Thymus (tissue), 11 donors: Measurements from ENCODE around the gene CITED4. TPM values are rescaled to one million over a fixed set of nuclear protein-coding genes. Genes with fewer than 3 reads are reported as not detected.

ENCODE experiments used
- DNase-seq, 9 donors: peaks; one replicate each; pipeline ENCODE4 v3.0.0-alpha.2; 2013; ENCODE audit warnings: low spot score in 9 of 9, low read depth in 6 of 9, missing footprints in 1 of 9
- H3K27ac ChIP-seq, 2 donors: one replicate each; pipeline ENCODE4 v1.5.1; 2013; ENCODE audit warnings: control low read depth in 1 of 2, low read depth in 1 of 2, low read length in 1 of 2, mild to moderate bottlenecking in 1 of 2, moderate library complexity in 1 of 2
- H3K27me3 ChIP-seq, 2 donors: one replicate each; pipeline ENCODE4 v1.5.1; 2013; ENCODE audit warnings: low read length in 1 of 2; ENCODE audit not compliant: control insufficient read depth in 2 of 2, insufficient read depth in 1 of 2
- H3K36me3 ChIP-seq, 2 donors: one replicate each; pipeline ENCODE4 v1.5.1; 2013; ENCODE audit warnings: low read length in 1 of 2, mild to moderate bottlenecking in 1 of 2, moderate library complexity in 1 of 2; ENCODE audit not compliant: control insufficient read depth in 2 of 2, insufficient read depth in 2 of 2
- H3K4me1 ChIP-seq, 2 donors: one replicate each; pipeline ENCODE4 v1.5.1; 2013; ENCODE audit warnings: low read length in 2 of 2; ENCODE audit not compliant: control insufficient read depth in 2 of 2, insufficient read depth in 2 of 2
- H3K4me3 ChIP-seq, 2 donors: one replicate each; pipeline ENCODE4 v1.5.1; 2013; ENCODE audit warnings: low read length in 2 of 2, control low read depth in 1 of 2, mild to moderate bottlenecking in 1 of 2
- H3K9me3 ChIP-seq, 2 donors: one replicate each; pipeline ENCODE4 v1.5.1; 2013; ENCODE audit warnings: low read length in 1 of 2, mild to moderate bottlenecking in 1 of 2; ENCODE audit not compliant: control insufficient read depth in 2 of 2, insufficient read depth in 1 of 2
- WGBS: extraction: QIAGEN DNeasy Blood & Tissue Kit; methylation state at CpG from one replicate; pipeline ENCODE4 v1.1.7; 2013; 5-methylcytosine and 5-hydroxymethylcytosine counted together
- polyA plus RNA-seq: library from polyadenylated mRNA; stranded (reverse); fragments of 200-250 nt; gene quantifications from one replicate; pipeline ENCODE4 v1.2.3, GENCODE V29; 2013
- total RNA-seq: library from RNA; stranded (reverse); fragments of 120-200 nt; gene quantifications from one replicate; pipeline ENCODE4 v1.2.4, GENCODE V29; 2013
- donor health status: healthy.

CITED4 gene
- total and polyA plus RNA-seq, 2 donors: 1.3 to 6.8 TPM

GRCh38 chr1:40860706-40861223 lies 1.4 kb downstream of the CITED4 start:
- Histone ChIP-seq H3K36me3 (no peaks in the 10 kb centered on the region), H3K4me3 (peak overlapping the region in 1 of 2 donors; percentile 50), H3K9me3 (no peaks in the 10 kb centered on the region), H3K4me1 (peaks cover 6 to 14% of the 10 kb centered on the region in 2 donors), H3K27me3 (peaks cover 18 to 41% of the 10 kb centered on the region in 2 donors), H3K27ac (no peak overlapping the region)
- 19% methylated on average over 10 of the region's 10 CpGs for WGBS
- DNase-seq: no peak

GRCh38 chr1:40858856-40859416 lies 3.2 kb downstream of the CITED4 start:
- H3K36me3 ChIP-seq: no peaks in the 10 kb centered on the region
- H3K27me3 ChIP-seq: peaks cover 18 to 41% of the 10 kb centered on the region in 2 donors
- no peak for DNase-seq
- no peak overlapping the region for H3K27ac ChIP-seq
- H3K9me3 ChIP-seq: no peaks in the 10 kb centered on the region
- WGBS: 96% methylated on average over 4 of the region's 4 CpGs
- peaks cover 6 to 14% of the 10 kb centered on the region in 2 donors for H3K4me1 ChIP-seq
- H3K4me3 ChIP-seq: no peak overlapping the region

- Histone ChIP-seq H3K4me3 (no peak overlapping the region), H3K9me3 (no peaks in the 10 kb centered on the region), H3K4me1 (peaks cover 6 to 11% of the 10 kb centered on the region in 2 donors), H3K36me3 (no peaks in the 10 kb centered on the region), H3K27ac (no peak overlapping the region), H3K27me3 (peaks cover 18 to 41% of the 10 kb centered on the region in 2 donors)
- DNase-seq: no peak
- WGBS: 98% methylated on average over 2 of the region's 2 CpGs
Observed at GRCh38 chr1:40857737-40858136, 4.4 kb downstream of the CITED4 start.

GRCh38 chr1:40856656-40857302 lies 5.4 kb downstream of the CITED4 start:
- Histone ChIP-seq H3K27ac (no peak overlapping the region), H3K4me1 (peaks cover 6 to 8% of the 10 kb centered on the region in 2 donors)
- 91% methylated on average over 9 of the region's 9 CpGs for WGBS

GRCh38 chr1:40856116-40856515 lies 6.0 kb downstream of the CITED4 start:
- Histone ChIP-seq H3K9me3 (no peaks in the 10 kb centered on the region), H3K4me3 (no peak overlapping the region), H3K4me1 (peaks cover 4 to 7% of the 10 kb centered on the region in 2 donors), H3K36me3 (no peaks in the 10 kb centered on the region), H3K27me3 (peaks cover 9 to 33% of the 10 kb centered on the region in 2 donors), H3K27ac (no peak overlapping the region)
- 97% methylated on average over 3 of the region's 3 CpGs for WGBS
- DNase-seq: no peak

More at GRCh38 chr1:40856656-40857302, 5.4 kb downstream of the CITED4 start:
- no peak for DNase-seq
- Histone ChIP-seq H3K27me3 (peaks cover 16 to 37% of the 10 kb centered on the region in 2 donors), H3K9me3 (no peaks in the 10 kb centered on the region), H3K36me3 (no peaks in the 10 kb centered on the region), H3K4me3 (no peak overlapping the region)

- H3K27me3 ChIP-seq: peaks cover 3 to 27% of the 10 kb centered on the region in 2 donors
- no peak overlapping the region for H3K27ac ChIP-seq
- peak in 1 of 9 donors; percentile 29 for DNase-seq
- H3K4me1 ChIP-seq: peaks cover 0 to under 1% of the 10 kb centered on the region in 2 donors
- H3K4me3 ChIP-seq: no peak overlapping the region
- no peaks in the 10 kb centered on the region for H3K36me3 ChIP-seq
- 82% methylated on average over 6 of the region's 6 CpGs for WGBS
- no peaks in the 10 kb centered on the region for H3K9me3 ChIP-seq
Observed at GRCh38 chr1:40855513-40855912, 6.7 kb downstream of the CITED4 start.

GRCh38 chr1:40853885-40854170 lies 8.3 kb downstream of the CITED4 start:
- no peak overlapping the region for H3K27ac ChIP-seq
- WGBS: 96% methylated on average over 5 of the region's 5 CpGs

GRCh38 chr1:40853113-40853884 lies 8.9 kb downstream of the CITED4 start:
- Histone ChIP-seq H3K36me3 (no peaks in the 10 kb centered on the region), H3K27ac (no peak overlapping the region), H3K4me1 (peaks cover 0 to 5% of the 10 kb centered on the region in 2 donors), H3K27me3 (peaks cover 0 to 5% of the 10 kb centered on the region in 2 donors), H3K9me3 (no peaks in the 10 kb centered on the region), H3K4me3 (no peak overlapping the region)
- no peak for DNase-seq
- WGBS: 94% methylated on average over 13 of the region's 13 CpGs

More at GRCh38 chr1:40853885-40854170, 8.3 kb downstream of the CITED4 start:
- H3K4me1 ChIP-seq: peaks cover 0 to 5% of the 10 kb centered on the region in 2 donors
- H3K4me3 ChIP-seq: no peak overlapping the region
- no peak for DNase-seq
- H3K27me3 ChIP-seq: peaks cover 0 to 10% of the 10 kb centered on the region in 2 donors
- no peaks in the 10 kb centered on the region for H3K36me3 ChIP-seq
- H3K9me3 ChIP-seq: no peaks in the 10 kb centered on the region

- DNase-seq: no peak
- Histone ChIP-seq H3K36me3 (no peaks in the 10 kb centered on the region), H3K9me3 (no peaks in the 10 kb centered on the region), H3K27me3 (no peaks in the 10 kb centered on the region), H3K4me1 (peaks cover 0 to 5% of the 10 kb centered on the region in 2 donors), H3K27ac (no peak overlapping the region), H3K4me3 (no peak overlapping the region)
- 95% methylated on average over 6 of the region's 6 CpGs for WGBS
Observed at GRCh38 chr1:40851643-40852042, 10.5 kb downstream of the CITED4 start.
